HEK293 (cell line): Measurements from ENCODE around the gene NAPG.
A peak's percentile ranks its signal among the peaks of the same experiment; 100 is the strongest.

ENCODE experiments used
- CTCF ChIA-PET: fragments of 350-600 bp; formaldehyde crosslinking; extraction: SDS; loops from one replicate; lab custom pipeline; 2021; ENCODE audit warnings: antibody characterized with exemption; lab: Yijun Ruan, JAX
- POLR2A ChIA-PET: fragments of 300-600 bp; formaldehyde crosslinking; extraction: SDS; loops from one replicate; lab custom pipeline; 2020; ENCODE audit warnings: antibody characterized with exemption, inconsistent platforms; lab: Yijun Ruan, JAX
- H3K27ac ChIP-seq: fragments of 200-500 bp; sonication (Bioruptor generic); 2 replicates; pipeline ENCODE4 v1.5.1; 2014; ENCODE audit warnings: low read depth, low read length, control low read depth, inconsistent platforms; ENCODE audit errors: extremely low read depth
- H3K36me3 ChIP-seq, 2 experiments: fragments of 200-500 bp in 1 of 2; sonication (Bioruptor generic) in 1 of 2; 1 replicate in 1 of 2; 2 replicates in 1 of 2; pipeline ENCODE4 v1.5.1; 2014 to 2017; ENCODE audit warnings: inconsistent platforms in 2 of 2, low read length in 2 of 2; ENCODE audit not compliant: control insufficient read depth in 2 of 2, insufficient read depth in 1 of 2
- H3K4me1 ChIP-seq: fragments of 200-500 bp; sonication (Bioruptor generic); 2 replicates; pipeline ENCODE4 v1.5.1; 2014; ENCODE audit warnings: mild to moderate bottlenecking, low read length, inconsistent platforms; ENCODE audit not compliant: control insufficient read depth, insufficient read depth
- H3K4me3 ChIP-seq: 2 replicates; pipeline ENCODE4 v1.5.1; 2011; ENCODE audit warnings: low read depth, mild to moderate bottlenecking, control low read depth, low read length, moderate library complexity
- H3K9me3 ChIP-seq: fragments of 200-500 bp; sonication (Bioruptor generic); 2 replicates; pipeline ENCODE4 v1.5.1; 2014; ENCODE audit warnings: low read depth, low read length, inconsistent platforms; ENCODE audit not compliant: control insufficient read depth, insufficient read depth
- HOXD13 ChIP-seq: sonication (generic); formaldehyde crosslinking; IDR thresholded peaks from 2 replicates; pipeline ENCODE4 v1.8.0; 2022; ENCODE audit warnings: missing genetic modification reagents, borderline replicate concordance
- KLF17 ChIP-seq: fragments of 450-650 bp; formaldehyde crosslinking; IDR thresholded peaks from 2 replicates; pipeline ENCODE4 v1.5.1; 2016; ENCODE audit warnings: missing biosample characterization, missing genetic modification characterization
- MYNN ChIP-seq: fragments of 450-650 bp; formaldehyde crosslinking; IDR thresholded peaks from 2 replicates; pipeline ENCODE4 v1.5.1; 2016; ENCODE audit warnings: missing biosample characterization, missing genetic modification characterization, borderline replicate concordance
- PRDM1 ChIP-seq: fragments of 450-650 bp; formaldehyde crosslinking; IDR thresholded peaks from 2 replicates; pipeline ENCODE4; 2016; ENCODE audit warnings: missing biosample characterization, missing genetic modification characterization
- SP2 ChIP-seq: fragments of 450-650 bp; formaldehyde crosslinking; IDR thresholded peaks from 2 replicates; pipeline ENCODE4 v1.5.1; 2016; ENCODE audit warnings: missing biosample characterization, missing genetic modification characterization
- YY2 ChIP-seq: fragments of 450-650 bp; formaldehyde crosslinking; IDR thresholded peaks from 2 replicates; pipeline ENCODE4 v1.5.1; 2016; ENCODE audit warnings: missing biosample characterization, missing genetic modification characterization
- ZFP3 ChIP-seq: fragments of 450-650 bp; formaldehyde crosslinking; IDR thresholded peaks from 2 replicates; pipeline ENCODE4 v1.5.1; 2016; ENCODE audit warnings: low read depth, missing biosample characterization, missing genetic modification characterization
- ZFP37 ChIP-seq: fragments of 450-650 bp; formaldehyde crosslinking; IDR thresholded peaks from 2 replicates; pipeline ENCODE4 v1.5.1; 2016; ENCODE audit warnings: missing biosample characterization, missing genetic modification characterization
- ZNF133 ChIP-seq: fragments of 450-650 bp; formaldehyde crosslinking; IDR thresholded peaks from 2 replicates; pipeline ENCODE4 v1.5.1; 2016; ENCODE audit warnings: missing biosample characterization, missing genetic modification characterization
- ZNF16 ChIP-seq: fragments of 450-650 bp; formaldehyde crosslinking; IDR thresholded peaks from 2 replicates; pipeline ENCODE4 v1.5.1; 2016; ENCODE audit warnings: low read depth, missing biosample characterization, missing genetic modification characterization
- ZNF18 ChIP-seq: fragments of 450-650 bp; formaldehyde crosslinking; IDR thresholded peaks from 2 replicates; pipeline ENCODE4 v1.5.1; 2016; ENCODE audit warnings: missing biosample characterization, missing genetic modification characterization
- ZNF2 ChIP-seq: fragments of 450-650 bp; formaldehyde crosslinking; IDR thresholded peaks from 2 replicates; pipeline ENCODE4 v1.5.1; 2016; ENCODE audit warnings: missing biosample characterization, missing genetic modification characterization
- ZNF398 ChIP-seq: fragments of 450-650 bp; formaldehyde crosslinking; IDR thresholded peaks from 2 replicates; pipeline ENCODE4 v1.5.1; 2017; ENCODE audit warnings: missing biosample characterization, missing genetic modification characterization
- ZNF416 ChIP-seq: fragments of 450-650 bp; formaldehyde crosslinking; IDR thresholded peaks from 2 replicates; pipeline ENCODE4 v1.5.1; 2016; ENCODE audit warnings: missing biosample characterization, missing genetic modification characterization
- ZNF501 ChIP-seq: fragments of 450-650 bp; formaldehyde crosslinking; IDR thresholded peaks from 2 replicates; pipeline ENCODE4 v1.5.1; 2016; ENCODE audit warnings: missing biosample characterization, missing genetic modification characterization
- ZNF514 ChIP-seq: fragments of 450-650 bp; formaldehyde crosslinking; IDR thresholded peaks from 2 replicates; pipeline ENCODE4 v1.5.1; 2016; ENCODE audit warnings: missing biosample characterization, missing genetic modification characterization
- ZNF548 ChIP-seq: fragments of 450-650 bp; formaldehyde crosslinking; IDR thresholded peaks from 2 replicates; pipeline ENCODE4 v1.5.1; 2016; ENCODE audit warnings: missing biosample characterization, missing genetic modification characterization
- ZNF658 ChIP-seq: fragments of 450-650 bp; formaldehyde crosslinking; IDR thresholded peaks from 2 replicates; pipeline ENCODE4; 2016; ENCODE audit warnings: missing biosample characterization, missing genetic modification characterization
- ZNF677 ChIP-seq: fragments of 450-650 bp; IDR thresholded peaks from 2 replicates; pipeline ENCODE4 v1.5.0; 2018; ENCODE audit warnings: missing biosample characterization, mild to moderate bottlenecking, missing genetic modification characterization, moderate library complexity
- ZSCAN4 ChIP-seq: fragments of 450-650 bp; formaldehyde crosslinking; IDR thresholded peaks from 2 replicates; pipeline ENCODE4 v1.5.1; 2017; ENCODE audit warnings: missing biosample characterization, missing genetic modification characterization

Gene NAPG

GRCh38 chr18:10530852-10531251, 5.0 kb downstream of the NAPG start:
- ChIA-PET CTCF (interaction anchor here (1.1 kb wide), 1 partner anchor 623 kb away, joined by 4 read pairs; no protein-coding TSS in a partner anchor), POLR2A (no interaction called here)
- H3K9me3 ChIP-seq = no peaks in the 10 kb centered on the region
- H3K36me3 ChIP-seq = peaks cover 4 to 7% of the 10 kb centered on the region in 2 experiments
- no peak overlapping the region for H3K4me3 ChIP-seq
- TF ChIP-seq ZNF514 (tag by site-specific recombination) (no peak), ZNF133 (peak; percentile 60; the same call in 1 of the 2 replicates), ZNF16 (tag by site-specific recombination) (no peak)
- H3K4me1 ChIP-seq = peaks cover 21% of the 10 kb centered on the region
- no peak overlapping the region for H3K27ac ChIP-seq

GRCh38 chr18:10533111-10533510, 7.3 kb downstream of the NAPG start:
- no peak for TF ChIP-seq ZNF416
- no peak for TF ChIP-seq HOXD13
- TF ChIP-seq ZNF501 (tag by site-specific recombination) = no peak
- TF ChIP-seq PRDM1 (tag by site-specific recombination) = no peak
- no peak for TF ChIP-seq ZNF2
- no peak for TF ChIP-seq ZNF18
- TF ChIP-seq ZNF677 (tag by site-specific recombination) = no peak
- no peak for TF ChIP-seq ZSCAN4
- no peak for TF ChIP-seq SP2
- TF ChIP-seq MYNN (tag by site-specific recombination) = no peak
- no peak for TF ChIP-seq YY2 (tag by site-specific recombination)
- no peak for TF ChIP-seq ZNF548 (tag by site-specific recombination)
- TF ChIP-seq ZFP3 (tag by site-specific recombination) = no peak
- TF ChIP-seq ZNF398 (tag by site-specific recombination) = no peak
- TF ChIP-seq ZFP37 (tag by site-specific recombination) = no peak
- no peak for TF ChIP-seq ZNF658 (tag by site-specific recombination)
- TF ChIP-seq KLF17 (tag by site-specific recombination) = no peak
- no peak overlapping the region for H3K4me3 ChIP-seq
- POLR2A ChIA-PET = no interaction called here
- H3K36me3 ChIP-seq = peaks cover 4 to 7% of the 10 kb centered on the region in 2 experiments
- CTCF ChIA-PET = interaction anchor here (1.0 kb wide), 1 partner anchor 255 kb away, joined by 4 read pairs; no protein-coding TSS in a partner anchor
- no peaks in the 10 kb centered on the region for H3K9me3 ChIP-seq
- H3K27ac ChIP-seq = no peak overlapping the region
- H3K4me1 ChIP-seq = peaks cover 21% of the 10 kb centered on the region; the same call in 1 of the 2 replicates
